Vagina (tissue), 2 donors: ENCODE measurements around the gene SPPL2C. TPM values are rescaled to one million over a fixed set of nuclear protein-coding genes. Genes with fewer than 3 reads are reported as not detected.

Experiments used
- DNase-seq, 2 donors: peaks; one replicate each; pipeline ENCODE4 v3.0.0-alpha.2; 2017; ENCODE audit errors: extremely low spot score in 2 of 2
- H3K27ac ChIP-seq: fragments of 200-600 bp; sonication (generic); one replicate; pipeline ENCODE4 v1.5.1; 2019
- H3K27me3 ChIP-seq: fragments of 200-600 bp; sonication (generic); one replicate; pipeline ENCODE4 v1.5.1; 2019
- H3K36me3 ChIP-seq, 2 donors: fragments of 200-600 bp; sonication (generic); one replicate each; pipeline ENCODE4 v1.5.1; 2017 to 2019
- H3K4me1 ChIP-seq: fragments of 200-600 bp; sonication (generic); one replicate; pipeline ENCODE4 v1.5.1; 2019
- H3K4me3 ChIP-seq, 2 donors: fragments of 200-600 bp; sonication (generic); 1 replicate in 1 of 2; 2 replicates in 1 of 2; pipeline ENCODE4 v1.5.1; 2016 to 2019
- H3K9me3 ChIP-seq: fragments of 200-600 bp; sonication (generic); one replicate; pipeline ENCODE4 v1.5.1; 2019
- POLR2A ChIP-seq, 2 donors: fragments of 450-650 bp; IDR thresholded peaks; one replicate each; pipeline ENCODE4 v1.6.1; 2017; ENCODE audit warnings: antibody characterized with exemption in 2 of 2, mild to moderate bottlenecking in 2 of 2, moderate library complexity in 2 of 2
- POLR2AphosphoS5 ChIP-seq, 2 donors: sonication (generic); formaldehyde crosslinking; IDR thresholded peaks; one replicate each; pipeline ENCODE4 v1.9.0; 2017; ENCODE audit warnings: antibody characterized with exemption in 2 of 2, mild to moderate bottlenecking in 2 of 2, low read depth in 1 of 2; ENCODE audit not compliant: insufficient read depth in 1 of 2
- intact Hi-C: fragments of 100-400 bp; cut with DNase I; formaldehyde crosslinking; loops from one replicate; pipeline ENCODE4 v1.15.1; 2023
- total RNA-seq: library from RNA; depleted of rRNA; stranded (reverse); fragments of >200 nt; gene quantifications from one replicate; pipeline ENCODE4 v1.2.3, GENCODE V29; 2016
- TF ChIP-seq, protein P1 (sequence below), 3 experiments: fragments of 450-650 bp in 2 of 3; fragments of 200-600 bp in 1 of 3; sonication (generic) in 1 of 3; IDR thresholded peaks; one replicate each; pipeline ENCODE4 v1.5.1; 2017 to 2019; ENCODE audit warnings: antibody characterized with exemption in 3 of 3, mild to moderate bottlenecking in 2 of 3, moderate library complexity in 2 of 3

The SPPL2C gene
- total RNA-seq, 1 donor from 2014 or later: not detected

DNA sequence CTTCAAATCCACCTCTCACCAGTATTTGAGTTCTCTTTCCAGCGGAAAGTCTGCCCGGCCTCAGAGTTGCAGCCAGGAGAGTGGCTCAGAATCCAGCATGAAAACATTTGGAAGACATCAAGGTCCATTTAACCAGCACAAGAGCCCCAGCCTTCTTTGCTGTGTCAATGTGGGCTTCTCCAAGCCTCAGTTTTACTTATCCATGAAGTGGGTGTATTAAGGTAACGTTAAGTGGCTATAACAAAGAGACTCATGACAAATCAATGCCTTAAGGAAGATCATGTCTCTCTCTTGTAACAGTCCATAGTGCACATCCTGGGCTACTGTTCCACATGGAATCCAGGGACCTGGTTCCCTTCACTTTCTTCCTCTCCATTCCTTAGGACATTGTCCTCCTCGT is 959 bp upstream of the SPPL2C start:
- H3K4me3 ChIP-seq: no peak overlapping the region
- no peaks in the 10 kb centered on the region for H3K9me3 ChIP-seq
- no peaks in the 10 kb centered on the region for H3K27me3 ChIP-seq
- no peaks in the 10 kb centered on the region for H3K36me3 ChIP-seq
- no peaks in the 10 kb centered on the region for H3K4me1 ChIP-seq
- TF ChIP-seq POLR2AphosphoS5 (IDR thresholded peaks at IDR 0.05; ENCODE audit: insufficient read depth in 1 of 2, low read depth in 1 of 2): no peak
- TF ChIP-seq POLR2A (IDR thresholded peaks at IDR 0.05): no peak
- TF ChIP-seq, protein P1, sequence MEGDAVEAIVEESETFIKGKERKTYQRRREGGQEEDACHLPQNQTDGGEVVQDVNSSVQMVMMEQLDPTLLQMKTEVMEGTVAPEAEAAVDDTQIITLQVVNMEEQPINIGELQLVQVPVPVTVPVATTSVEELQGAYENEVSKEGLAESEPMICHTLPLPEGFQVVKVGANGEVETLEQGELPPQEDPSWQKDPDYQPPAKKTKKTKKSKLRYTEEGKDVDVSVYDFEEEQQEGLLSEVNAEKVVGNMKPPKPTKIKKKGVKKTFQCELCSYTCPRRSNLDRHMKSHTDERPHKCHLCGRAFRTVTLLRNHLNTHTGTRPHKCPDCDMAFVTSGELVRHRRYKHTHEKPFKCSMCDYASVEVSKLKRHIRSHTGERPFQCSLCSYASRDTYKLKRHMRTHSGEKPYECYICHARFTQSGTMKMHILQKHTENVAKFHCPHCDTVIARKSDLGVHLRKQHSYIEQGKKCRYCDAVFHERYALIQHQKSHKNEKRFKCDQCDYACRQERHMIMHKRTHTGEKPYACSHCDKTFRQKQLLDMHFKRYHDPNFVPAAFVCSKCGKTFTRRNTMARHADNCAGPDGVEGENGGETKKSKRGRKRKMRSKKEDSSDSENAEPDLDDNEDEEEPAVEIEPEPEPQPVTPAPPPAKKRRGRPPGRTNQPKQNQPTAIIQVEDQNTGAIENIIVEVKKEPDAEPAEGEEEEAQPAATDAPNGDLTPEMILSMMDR (IDR thresholded peaks at IDR 0.05): no peak
- intact Hi-C loops: no loop called here
- DNase-seq: no peak
- H3K27ac ChIP-seq: no peak overlapping the region

GRCh38 chr17:45845376-45846185 is 900 bp downstream of the SPPL2C start:
- H3K4me1 ChIP-seq: no peaks in the 10 kb centered on the region
- no peak for DNase-seq
- no peaks in the 10 kb centered on the region for H3K27me3 ChIP-seq
- intact Hi-C loops: no loop called here
- H3K36me3 ChIP-seq: no peaks in the 10 kb centered on the region
- TF ChIP-seq POLR2A (IDR thresholded peaks at IDR 0.05): no peak
- TF ChIP-seq, protein P1 (IDR thresholded peaks at IDR 0.05): no peak
- TF ChIP-seq POLR2AphosphoS5 (IDR thresholded peaks at IDR 0.05; ENCODE audit: insufficient read depth in 1 of 2, low read depth in 1 of 2): no peak
- no peak overlapping the region for H3K27ac ChIP-seq
- no peak overlapping the region for H3K4me3 ChIP-seq
- H3K9me3 ChIP-seq: no peaks in the 10 kb centered on the region

DNA sequence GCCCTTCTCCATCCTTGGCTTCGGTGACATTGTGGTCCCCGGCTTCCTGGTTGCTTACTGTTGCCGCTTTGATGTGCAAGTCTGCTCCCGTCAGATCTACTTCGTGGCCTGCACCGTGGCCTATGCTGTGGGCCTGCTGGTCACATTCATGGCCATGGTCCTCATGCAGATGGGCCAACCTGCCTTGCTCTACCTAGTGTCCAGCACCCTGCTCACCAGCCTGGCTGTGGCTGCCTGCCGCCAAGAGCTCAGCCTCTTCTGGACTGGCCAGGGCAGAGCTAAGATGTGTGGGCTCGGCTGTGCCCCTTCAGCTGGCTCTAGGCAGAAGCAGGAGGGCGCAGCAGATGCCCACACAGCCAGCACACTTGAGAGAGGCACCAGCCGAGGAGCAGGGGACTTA is 1.5 kb downstream of the SPPL2C start:
- intact Hi-C loops: no loop called here
- no peak for DNase-seq
- no peaks in the 10 kb centered on the region for H3K27me3 ChIP-seq

DNA sequence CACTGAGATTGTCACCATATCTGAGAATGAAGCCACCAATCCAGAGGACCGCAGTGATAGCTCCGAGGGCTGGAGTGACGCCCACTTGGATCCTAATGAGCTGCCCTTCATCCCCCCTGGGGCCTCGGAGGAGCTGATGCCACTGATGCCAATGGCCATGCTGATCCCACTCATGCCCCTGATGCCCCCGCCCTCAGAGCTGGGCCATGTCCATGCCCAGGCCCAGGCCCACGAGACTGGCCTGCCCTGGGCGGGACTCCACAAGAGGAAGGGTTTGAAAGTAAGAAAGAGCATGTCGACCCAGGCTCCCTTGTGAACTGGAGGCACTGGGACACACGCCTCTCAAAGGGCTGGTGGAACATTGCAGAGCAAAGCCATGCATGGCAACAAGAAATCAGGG is 2.0 kb downstream of the SPPL2C start:
- no peak overlapping the region for H3K27ac ChIP-seq
- no peaks in the 10 kb centered on the region for H3K27me3 ChIP-seq
- intact Hi-C loops: no loop called here
- no peaks in the 10 kb centered on the region for H3K9me3 ChIP-seq
- DNase-seq: no peak
- no peak overlapping the region for H3K4me3 ChIP-seq
- H3K4me1 ChIP-seq: no peaks in the 10 kb centered on the region
- no peaks in the 10 kb centered on the region for H3K36me3 ChIP-seq
- TF ChIP-seq POLR2A (IDR thresholded peaks at IDR 0.05): no peak
- TF ChIP-seq, protein P1 (IDR thresholded peaks at IDR 0.05): no peak
- TF ChIP-seq POLR2AphosphoS5 (IDR thresholded peaks at IDR 0.05; ENCODE audit: insufficient read depth in 1 of 2, low read depth in 1 of 2): no peak

More for the DNA sequence above, 1.5 kb downstream of the SPPL2C start:
- TF ChIP-seq POLR2AphosphoS5 (IDR thresholded peaks at IDR 0.05; ENCODE audit: insufficient read depth in 1 of 2, low read depth in 1 of 2) (no peak), POLR2A (IDR thresholded peaks at IDR 0.05) (no peak)
- TF ChIP-seq, protein P1 (IDR thresholded peaks at IDR 0.05): no peak
- no peak overlapping the region for H3K4me3 ChIP-seq
- H3K36me3 ChIP-seq: no peaks in the 10 kb centered on the region
- no peaks in the 10 kb centered on the region for H3K9me3 ChIP-seq
- H3K4me1 ChIP-seq: no peaks in the 10 kb centered on the region
- no peak overlapping the region for H3K27ac ChIP-seq

DNA sequence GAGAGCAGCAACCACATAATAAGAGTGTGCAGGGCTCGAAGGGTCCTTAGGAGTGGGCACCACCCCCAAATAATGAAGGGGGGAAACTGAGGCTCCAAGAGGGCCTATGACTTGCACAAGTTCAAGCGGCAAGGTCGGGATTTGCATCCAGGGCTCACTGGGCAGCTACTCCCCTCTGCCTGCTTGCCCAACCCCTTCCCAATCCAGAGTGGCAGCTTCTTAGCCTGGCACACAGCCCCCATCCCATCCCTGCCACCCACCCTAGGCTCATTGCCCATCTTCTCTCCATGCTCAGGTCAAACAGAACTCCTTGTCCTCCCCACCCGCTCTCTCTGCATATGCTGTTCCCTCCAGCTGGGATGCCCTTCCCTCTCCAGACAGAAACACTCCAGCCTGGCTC is 2.4 kb downstream of the SPPL2C start:
- no peaks in the 10 kb centered on the region for H3K36me3 ChIP-seq
- H3K4me3 ChIP-seq: no peak overlapping the region
- H3K27ac ChIP-seq: no peak overlapping the region
- no peaks in the 10 kb centered on the region for H3K9me3 ChIP-seq
- intact Hi-C loops: no loop called here
- H3K4me1 ChIP-seq: no peaks in the 10 kb centered on the region
- TF ChIP-seq POLR2AphosphoS5 (IDR thresholded peaks at IDR 0.05; ENCODE audit: insufficient read depth in 1 of 2, low read depth in 1 of 2) (no peak), POLR2A (IDR thresholded peaks at IDR 0.05) (no peak)
- TF ChIP-seq, protein P1 (IDR thresholded peaks at IDR 0.05): no peak
- no peak for DNase-seq
- no peaks in the 10 kb centered on the region for H3K27me3 ChIP-seq
